ENCODE measurements around the gene SNX17. TPM values are rescaled to one million over a fixed set of nuclear protein-coding genes. Genes with fewer than 3 reads are reported as not detected.
"Not testable (repeated sequence)": the region's sequence is repeated elsewhere in the genome, so short reads cannot be mapped to it uniquely, and the experiment has no call there.

The SNX17 gene
- total RNA-seq, 1 donor from 2014 or later, result 158 TPM

DNA sequence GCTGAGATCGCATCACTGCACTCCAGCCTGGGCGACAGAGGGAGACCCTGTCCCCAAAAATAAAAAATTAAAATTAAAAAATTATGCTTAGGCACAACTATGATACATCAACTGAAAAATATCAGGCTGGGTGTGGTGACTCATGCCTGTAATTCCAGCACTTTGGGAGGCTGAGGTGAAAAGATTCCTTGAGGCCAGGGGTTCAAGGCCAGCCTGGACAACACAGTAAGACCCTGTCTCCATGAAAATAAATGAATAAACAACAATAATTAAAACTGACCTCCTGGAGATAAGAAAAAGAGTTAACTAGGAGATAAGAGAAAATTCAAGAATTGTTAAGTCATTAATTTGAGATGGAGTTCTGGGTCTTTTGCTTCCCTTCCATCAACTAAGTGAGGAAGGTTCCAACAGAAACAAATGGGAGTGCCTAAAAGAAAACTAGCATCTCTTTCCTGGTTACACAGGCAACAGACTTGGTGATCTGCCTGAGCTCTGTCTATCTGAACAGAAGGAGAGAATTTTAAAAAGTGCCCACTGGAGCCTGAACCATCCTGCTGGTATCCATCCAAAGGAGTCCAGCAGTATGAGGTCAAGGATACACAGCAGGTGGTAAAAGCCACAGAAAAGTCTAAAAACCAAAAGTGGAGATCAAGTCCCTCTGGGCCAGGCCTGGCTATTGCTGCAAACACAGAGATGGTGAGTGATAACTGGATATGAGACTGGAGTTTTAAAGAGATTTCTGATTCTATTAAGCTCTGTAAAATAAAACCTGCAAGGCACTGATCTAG lies 30.1 kb downstream of the SNX17 start:
- DNase-seq, result no peak

DNA sequence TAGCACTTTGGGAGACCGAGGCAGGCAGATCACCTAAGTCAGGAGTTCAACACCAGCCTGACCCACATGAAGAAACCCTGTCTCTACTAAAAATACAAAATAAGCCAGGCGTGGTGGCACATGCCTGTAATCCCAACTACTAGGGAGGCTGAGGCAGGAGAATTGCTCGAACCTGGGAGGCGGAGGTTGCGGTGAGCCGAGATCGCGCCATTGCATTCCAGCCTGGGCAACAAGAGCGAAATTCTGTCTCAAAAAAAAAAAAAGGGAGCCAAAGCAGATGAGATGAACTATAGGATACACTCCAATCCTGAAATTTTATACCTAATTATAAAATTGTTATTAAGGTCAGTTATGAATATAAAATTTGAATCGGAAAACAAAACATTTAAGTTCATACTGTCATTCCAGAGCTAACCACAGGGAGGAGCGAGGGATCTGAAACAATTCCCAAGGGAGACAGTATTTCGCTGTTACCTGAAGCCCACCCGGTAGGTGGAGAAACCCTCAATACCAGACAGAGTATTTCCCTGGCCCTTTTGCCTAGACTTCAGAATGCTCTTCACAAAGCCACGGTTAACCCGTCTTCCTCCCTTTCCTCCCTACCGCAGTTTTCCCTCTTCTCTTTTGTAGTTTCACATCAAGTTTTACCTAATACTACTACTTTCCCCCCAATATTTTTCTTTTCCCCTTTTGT lies 37.5 kb downstream of the SNX17 start:
- DNase-seq, result peak; percentile 88

DNA sequence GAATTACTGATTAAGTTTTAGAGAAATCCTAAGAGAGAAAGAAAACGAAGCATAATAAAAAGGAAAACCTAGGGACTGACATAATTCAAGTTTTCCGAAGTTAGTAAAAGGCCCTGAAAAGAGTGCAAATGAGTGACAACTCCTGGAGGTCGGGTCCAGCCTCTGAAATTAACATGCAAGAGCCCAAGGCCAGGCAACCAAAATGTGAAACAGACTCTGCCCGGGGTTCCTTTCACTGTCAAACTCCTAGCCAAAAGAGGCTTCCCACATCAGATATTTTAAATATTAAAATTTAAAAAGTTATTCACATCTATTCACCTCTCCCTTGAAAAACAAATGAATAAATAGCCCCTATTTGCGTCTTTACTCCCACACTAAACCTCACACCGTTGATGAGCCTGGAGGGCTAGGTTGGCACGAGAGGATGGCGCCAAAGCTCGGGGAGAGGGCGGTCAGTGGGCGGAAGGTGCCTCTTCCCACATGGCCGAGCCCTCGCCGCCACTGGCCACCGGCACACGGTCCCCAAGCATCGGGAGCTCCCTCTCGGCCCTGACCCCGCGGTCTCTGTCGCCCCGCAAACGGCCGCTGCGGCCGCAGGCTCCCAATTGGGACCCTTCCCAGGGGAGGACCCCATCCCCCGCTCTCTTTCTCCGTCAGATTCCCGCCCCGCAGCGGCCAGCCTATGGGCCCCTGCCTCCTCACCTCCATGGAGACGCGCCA lies 38.3 kb downstream of the SNX17 start:
- peak; percentile 42 for DNase-seq

DNA sequence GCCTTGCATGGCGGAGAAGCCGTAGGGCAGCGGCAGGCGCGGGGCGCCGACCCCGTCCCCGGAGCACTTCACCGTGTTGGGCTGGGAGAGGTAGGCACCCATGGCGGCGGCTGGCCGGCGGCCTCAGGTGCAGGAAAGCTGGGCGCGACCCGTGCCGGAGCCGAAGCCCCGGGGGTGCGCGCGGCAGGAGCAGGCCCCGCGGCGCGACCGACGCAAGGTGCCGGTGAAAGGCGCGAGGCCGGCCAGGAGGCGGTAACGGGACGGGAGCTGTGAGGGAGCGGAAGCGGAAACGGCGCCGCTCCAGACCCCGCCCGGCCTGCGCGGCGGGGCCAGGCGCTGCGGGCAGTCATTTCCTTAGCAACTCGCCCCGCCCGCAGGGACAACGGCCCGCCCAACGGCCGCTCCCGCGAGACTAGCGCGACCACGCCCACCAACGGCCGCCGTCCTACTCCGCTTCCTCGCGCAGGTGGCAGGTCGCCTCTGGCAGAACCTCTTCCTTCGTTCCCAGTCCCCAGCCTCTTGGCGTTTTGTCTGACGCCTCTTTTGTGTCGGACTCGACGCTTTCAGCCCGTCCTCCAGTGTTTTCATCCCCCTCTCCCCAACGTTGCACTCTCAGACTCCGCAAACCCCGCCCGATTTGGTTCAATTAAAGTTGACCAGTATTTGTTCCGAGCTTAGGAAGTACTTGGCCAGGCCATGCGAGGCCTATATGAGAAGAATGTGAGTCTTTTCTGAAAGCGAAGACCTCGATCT lies 39.1 kb downstream of the SNX17 start, which contains the start of gene PPM1G:
Gene PPM1G, minus strand, starts transcription at position 271 of the 753 bp plus-strand sequence. Its CDS starts 169 bp downstream, at position 102.
- peak; percentile 96 for DNase-seq

DNA sequence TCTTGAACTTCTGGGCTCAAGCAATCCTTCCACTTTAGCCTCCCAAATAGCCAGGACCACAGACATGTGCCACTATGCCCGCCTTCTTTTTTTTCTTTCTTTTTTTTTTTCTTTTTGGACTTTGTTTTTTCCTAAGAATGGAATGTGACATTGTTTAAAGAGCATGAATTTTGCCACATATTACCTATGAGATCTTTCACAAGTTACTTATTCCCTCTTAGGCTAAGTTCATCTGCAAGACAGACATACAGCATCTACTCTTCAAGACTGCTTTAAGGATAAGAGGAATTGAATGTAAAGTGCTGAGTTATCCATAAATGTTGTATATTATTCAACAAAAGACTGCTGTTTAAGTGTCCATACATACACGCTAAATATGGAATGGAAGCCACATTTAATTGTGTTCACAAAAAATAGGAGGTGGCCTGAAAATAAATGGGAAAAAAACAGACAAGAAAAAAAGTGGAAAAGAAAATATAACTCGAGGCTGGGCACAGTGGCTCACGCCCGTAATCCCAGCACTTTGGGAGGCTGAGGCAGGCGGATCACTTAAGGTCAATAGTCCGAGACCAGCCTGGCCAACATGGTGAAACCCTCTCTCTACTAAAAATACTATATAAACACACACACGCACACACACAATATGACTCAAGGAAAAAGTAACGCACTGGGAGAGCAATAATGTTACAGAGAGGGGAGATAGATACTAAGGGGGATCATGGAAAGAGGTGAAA lies 42.2 kb downstream of the SNX17 start:
- DNase-seq, result no peak

DNA sequence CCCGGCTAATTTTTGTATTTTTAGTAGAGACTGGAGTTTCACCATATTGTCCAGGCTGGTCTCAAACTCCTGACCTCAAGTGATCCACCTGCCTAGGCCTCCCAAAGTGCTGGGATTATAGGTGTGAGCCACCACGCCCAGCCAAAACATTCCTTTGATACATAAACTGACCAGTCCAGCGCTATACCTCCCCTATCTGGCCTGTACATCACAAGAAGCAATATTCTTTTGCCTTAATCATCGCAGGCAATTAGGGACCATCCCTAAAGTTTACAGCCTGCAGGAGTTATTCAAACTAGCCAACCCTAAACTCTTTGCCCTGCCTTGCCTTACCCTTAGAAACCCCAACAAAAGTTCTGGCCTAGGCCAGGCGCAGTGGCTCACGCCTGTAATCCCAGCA lies 45.7 kb downstream of the SNX17 start:
- DNase-seq, result no peak

DNA sequence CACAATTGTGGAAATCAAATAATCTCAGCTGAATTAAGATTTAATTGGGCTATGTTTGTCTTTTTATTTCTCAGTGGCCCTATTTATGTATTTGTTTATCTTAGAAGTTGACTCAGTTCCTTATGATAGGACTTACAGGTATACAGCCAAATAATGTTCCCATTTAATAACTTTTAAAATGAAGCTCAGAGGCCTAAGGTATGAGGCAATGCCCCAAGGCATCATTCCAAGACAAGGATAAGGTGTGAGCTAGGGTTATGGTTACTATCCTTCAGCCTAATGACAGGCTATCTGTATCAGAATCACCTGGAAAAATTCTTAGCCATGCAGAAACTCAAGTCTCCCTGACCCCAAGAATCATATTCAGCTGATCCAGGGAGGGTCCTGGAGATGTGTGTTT lies 50.6 kb downstream of the SNX17 start:
- no peak for DNase-seq

DNA sequence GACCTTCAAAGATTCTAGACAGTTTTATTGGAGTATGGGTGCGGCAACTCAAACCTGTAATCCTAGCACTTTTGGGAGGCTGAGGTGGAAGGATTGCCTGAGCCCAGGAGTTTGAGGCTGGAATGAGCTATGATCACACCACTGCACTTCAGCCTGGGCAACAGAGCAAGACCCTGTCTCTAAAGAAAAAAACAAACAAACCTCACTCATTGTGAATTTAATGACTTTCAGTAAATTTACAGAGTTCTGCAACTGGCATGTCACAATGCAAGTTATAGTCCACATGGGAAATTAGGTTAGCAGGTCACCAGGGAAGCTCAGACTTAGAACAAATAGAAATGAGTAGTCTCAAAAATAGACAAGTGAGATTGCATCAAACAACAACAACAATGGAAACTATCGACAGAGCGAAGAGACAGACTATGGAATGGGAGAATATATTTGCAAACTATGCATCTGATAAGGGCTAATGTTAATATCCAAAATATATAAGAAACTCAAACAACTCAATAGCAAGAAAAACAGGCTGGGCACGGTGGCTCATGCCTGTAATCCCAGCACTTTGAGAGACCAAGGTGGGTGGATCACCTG lies 51.3 kb downstream of the SNX17 start:
- DNase-seq, result no peak

DNA sequence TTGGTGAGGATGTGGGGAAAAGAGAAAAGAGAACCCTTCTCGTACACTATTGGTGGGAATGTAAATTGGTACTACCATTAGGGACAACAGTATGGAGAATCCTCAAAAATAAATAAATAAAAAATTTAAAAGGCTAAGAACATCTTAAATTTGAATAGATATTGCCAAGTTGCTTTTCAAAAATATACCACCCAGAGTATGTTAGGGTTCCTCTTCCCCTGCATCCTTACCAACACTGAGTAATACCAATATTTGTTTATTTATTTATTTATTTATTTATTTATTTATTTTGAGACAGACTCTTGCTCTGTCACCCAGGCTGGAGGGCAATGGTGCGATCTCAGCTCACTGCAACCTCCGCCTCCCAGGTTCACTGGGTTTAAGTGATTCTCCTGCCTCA lies 52.5 kb downstream of the SNX17 start:
- DNase-seq, result no peak

DNA sequence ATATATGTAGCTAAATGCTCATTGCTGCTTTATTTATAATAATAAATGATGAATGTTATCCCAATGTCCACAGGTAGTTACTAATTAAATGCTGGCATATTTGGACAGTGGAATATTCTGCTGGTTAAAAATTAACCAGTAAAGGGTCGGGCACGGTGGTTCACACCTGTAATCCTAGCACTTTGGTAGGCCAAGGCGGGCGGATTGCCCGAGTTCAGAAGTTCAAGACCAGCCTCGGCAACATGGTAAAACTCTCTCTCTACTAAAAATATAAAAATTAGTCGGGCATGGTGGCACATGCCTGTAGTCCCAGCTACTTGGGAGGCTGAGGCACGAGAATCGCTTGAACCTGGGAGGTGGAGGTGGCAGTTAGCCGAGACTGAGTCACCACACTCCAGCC lies 54.6 kb downstream of the SNX17 start:
- DNase-seq, result not testable (repeated sequence)

Other genes with a start within 250 kb of the SNX17 start
- not detected in 2 replicates for gene ABHD1, start 246.8 kb upstream of the SNX17 start, total RNA-seq
- 46.4 and 46.8 TPM in 2 replicates for gene PREB, start 236.0 kb upstream of the SNX17 start, total RNA-seq
- not detected in 2 replicates for gene PRR30, start 231.2 kb upstream of the SNX17 start, total RNA-seq
- gene TCF23, start 221.6 kb upstream of the SNX17 start, total RNA-seq, result not detected in 2 replicates
- gene ATRAID, start 158.6 kb upstream of the SNX17 start, total RNA-seq, result 111 and 181 TPM in 2 replicates
- gene SLC5A6, start 158.3 kb upstream of the SNX17 start, total RNA-seq, result 52.8 and 58.4 TPM in 2 replicates
- 33.5 and 69.8 TPM in 2 replicates for gene CAD, start 153.2 kb upstream of the SNX17 start, total RNA-seq
- 17.9 and 25.8 TPM in 2 replicates for gene SLC30A3, start 107.6 kb upstream of the SNX17 start, total RNA-seq
- 0.93 and 2.7 TPM in 2 replicates for gene DNAJC5G, start 95.2 kb upstream of the SNX17 start, total RNA-seq
- 0.74 and 1.2 TPM in 2 replicates for gene TRIM54, start 88.2 kb upstream of the SNX17 start, total RNA-seq
- 0.37 and 1.0 TPM in 2 replicates for gene UCN, start 62.2 kb upstream of the SNX17 start, total RNA-seq
- 48.6 and 64.3 TPM in 2 replicates for gene MPV17, start 47.5 kb upstream of the SNX17 start, total RNA-seq
- gene GTF3C2, start 13.9 kb upstream of the SNX17 start, total RNA-seq, result 26.7 and 37.4 TPM in 2 replicates
- gene EIF2B4, start 278 bp upstream of the SNX17 start, total RNA-seq, result 27.1 and 29.3 TPM in 2 replicates
- 8.0 and 9.3 TPM in 2 replicates for gene ZNF513, start 10.1 kb downstream of the SNX17 start, total RNA-seq
- gene PPM1G, start 39.0 kb downstream of the SNX17 start, total RNA-seq, result 109 and 164 TPM in 2 replicates
- gene NRBP1, start 58.0 kb downstream of the SNX17 start, total RNA-seq, result 122 and 132 TPM in 2 replicates
- 0.47 and 0.51 TPM in 2 replicates for gene KRTCAP3, start 71.8 kb downstream of the SNX17 start, total RNA-seq
- gene IFT172, start 119.1 kb downstream of the SNX17 start, total RNA-seq, result 13.9 and 17.2 TPM in 2 replicates
- gene FNDC4, start 124.6 kb downstream of the SNX17 start, total RNA-seq, result 14.5 and 17.9 TPM in 2 replicates
- gene GCKR, start 126.2 kb downstream of the SNX17 start, total RNA-seq, result 0.05 and 0.85 TPM in 2 replicates
- gene ZNF512, start 212.4 kb downstream of the SNX17 start, total RNA-seq, result 23.5 and 34.2 TPM in 2 replicates